Medulla oblongata (tissue), 1 donor: ENCODE measurements around the gene COL15A1.
A peak's percentile ranks its signal among the peaks of the same experiment; 100 is the strongest.

Experiments used
- DNase-seq: peaks from one replicate; pipeline ENCODE4 v3.0.0-alpha.2; 2015; ENCODE audit errors: extremely low spot score

The COL15A1 gene

GRCh38 chr9:99037769-99038483 lies 94.2 kb downstream of the COL15A1 start:
- DNase-seq, result no peak

GRCh38 chr9:99038484-99038820 lies 94.7 kb downstream of the COL15A1 start:
- no peak for DNase-seq

DNA sequence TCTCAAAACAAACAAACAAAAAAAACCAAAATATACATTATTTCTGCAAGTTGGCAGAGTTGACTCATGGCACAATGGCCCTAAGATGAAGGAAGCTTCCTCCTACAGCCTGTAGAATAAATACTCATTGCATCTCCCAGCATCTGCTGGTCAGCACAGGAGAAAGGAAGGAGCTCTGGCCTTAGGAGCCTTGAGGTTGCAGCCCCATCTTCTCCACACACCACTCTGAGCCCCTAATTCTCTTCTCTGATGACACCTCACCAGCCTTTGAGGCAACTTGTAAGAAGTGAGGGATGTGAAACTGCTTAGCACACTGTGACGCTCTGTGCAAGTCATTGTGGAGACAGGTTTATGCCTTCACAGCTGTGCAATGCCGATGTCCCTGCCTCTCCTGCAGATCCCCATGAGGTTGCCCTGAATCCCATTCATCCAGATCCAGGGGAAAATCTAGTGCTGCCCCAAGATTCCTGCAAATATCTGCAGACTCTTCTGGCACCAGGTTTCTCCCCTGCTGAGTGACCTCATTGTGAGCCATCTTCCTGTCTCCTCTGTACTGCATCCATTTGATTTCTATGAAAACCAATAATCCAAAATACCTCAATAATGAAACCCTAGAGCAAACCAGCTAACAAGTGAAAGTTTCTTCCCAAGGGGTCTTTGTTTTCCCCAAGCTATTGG lies 95.9 kb downstream of the COL15A1 start:
- peak; percentile 36 for DNase-seq

GRCh38 chr9:99040251-99040900 lies 96.7 kb downstream of the COL15A1 start:
- DNase-seq, result no peak

DNA sequence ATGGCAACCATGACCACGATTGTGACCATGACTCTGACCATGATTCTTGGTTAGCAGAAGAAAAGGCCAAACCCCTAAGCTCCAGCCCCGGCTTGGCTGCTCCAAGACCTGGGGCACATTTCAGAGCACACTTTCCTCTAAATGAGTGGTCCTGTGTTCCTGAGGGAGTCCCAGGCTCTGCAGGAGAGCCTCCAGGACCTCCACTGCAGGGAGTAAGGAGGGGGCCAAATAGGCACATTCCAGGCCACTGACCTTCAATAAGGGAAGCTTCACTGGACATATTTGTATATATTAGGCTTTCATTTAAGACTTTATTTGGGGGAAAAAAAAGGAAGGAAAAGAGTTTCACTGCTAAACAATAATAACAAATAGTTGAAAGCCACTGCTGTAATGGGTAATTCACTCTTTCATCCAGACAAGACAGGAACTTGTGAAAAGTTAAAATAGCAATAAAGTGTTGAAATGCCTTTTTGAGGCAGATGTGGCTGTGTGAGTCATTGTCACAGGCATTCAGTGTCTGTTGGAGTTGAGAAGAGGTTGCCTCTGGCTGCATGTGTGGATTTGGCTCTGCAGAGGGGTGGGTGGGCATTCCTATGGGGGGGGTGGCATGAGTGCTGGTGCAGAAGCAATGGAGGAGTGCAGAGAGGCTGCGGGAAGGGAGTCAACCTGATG lies 97.3 kb downstream of the COL15A1 start:
- peak; percentile 54 for DNase-seq

DNA sequence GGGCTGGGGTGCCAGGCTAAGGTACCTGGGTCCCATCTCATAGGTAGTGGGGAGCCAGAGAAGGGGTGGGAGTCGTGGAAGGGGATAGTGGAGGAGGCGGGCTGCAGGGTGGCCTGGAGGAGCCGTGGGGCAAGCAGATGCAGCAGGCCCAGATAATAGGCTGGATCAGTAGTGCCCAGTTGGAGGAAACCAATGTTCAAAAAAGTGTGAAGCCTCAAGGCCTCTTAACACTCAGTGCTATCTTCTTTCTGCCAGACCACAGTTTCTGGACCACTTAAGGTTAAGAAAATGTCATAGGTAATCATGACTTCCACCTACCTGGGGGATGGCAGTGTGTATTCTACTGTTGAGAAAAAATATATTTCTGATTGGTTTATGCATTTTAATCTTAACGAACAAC lies 97.9 kb downstream of the COL15A1 start:
- DNase-seq, result no peak

DNA sequence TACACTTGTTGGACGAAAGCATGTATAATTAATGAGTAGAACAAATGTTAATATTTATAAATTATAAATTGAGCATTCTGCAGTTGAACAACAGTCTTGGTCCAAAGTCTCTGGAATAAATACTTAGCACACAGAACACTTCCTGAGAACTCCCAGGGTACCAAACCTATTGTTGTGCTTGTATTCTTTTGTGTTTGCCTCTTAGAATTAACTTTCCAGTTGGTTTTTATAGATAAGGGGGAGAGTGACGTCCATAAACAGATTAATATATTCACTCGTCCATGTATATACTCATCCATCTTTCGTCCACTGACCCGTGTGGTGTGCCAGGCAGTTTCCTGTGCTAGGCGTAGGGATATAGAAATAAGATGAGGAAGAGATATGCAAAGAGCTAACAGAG lies 98.9 kb downstream of the COL15A1 start:
- no peak for DNase-seq

GRCh38 chr9:99044827-99045226 lies 101.1 kb downstream of the COL15A1 start:
- no peak for DNase-seq

DNA sequence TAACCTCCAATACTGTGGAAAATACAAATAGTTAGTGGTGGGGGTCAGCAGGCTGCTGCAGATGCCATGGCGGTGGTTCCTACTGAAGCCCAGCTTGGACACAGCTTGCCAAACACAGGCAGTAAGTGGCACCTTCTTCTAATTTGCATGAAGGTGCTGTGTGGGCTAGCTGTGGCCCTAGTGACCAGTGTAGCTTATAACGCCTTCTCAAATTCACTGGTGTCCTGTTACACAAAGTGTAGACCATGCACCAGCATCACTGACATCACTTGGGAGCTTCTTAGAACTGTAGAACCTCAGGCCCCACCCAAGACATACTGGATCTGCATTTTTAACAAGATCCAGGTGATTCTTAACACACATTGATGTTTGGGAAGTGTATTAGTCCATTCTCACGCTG lies 102.4 kb downstream of the COL15A1 start:
- no peak for DNase-seq

- DNase-seq, result no peak
These were observed 102.9 kb downstream of the COL15A1 start for GRCh38 chr9:99046542-99047071.

GRCh38 chr9:99049228-99049627 lies 105.5 kb downstream of the COL15A1 start:
- no peak for DNase-seq

- DNase-seq, result no peak
These were observed 105.9 kb downstream of the COL15A1 start for GRCh38 chr9:99049641-99050040.

DNA sequence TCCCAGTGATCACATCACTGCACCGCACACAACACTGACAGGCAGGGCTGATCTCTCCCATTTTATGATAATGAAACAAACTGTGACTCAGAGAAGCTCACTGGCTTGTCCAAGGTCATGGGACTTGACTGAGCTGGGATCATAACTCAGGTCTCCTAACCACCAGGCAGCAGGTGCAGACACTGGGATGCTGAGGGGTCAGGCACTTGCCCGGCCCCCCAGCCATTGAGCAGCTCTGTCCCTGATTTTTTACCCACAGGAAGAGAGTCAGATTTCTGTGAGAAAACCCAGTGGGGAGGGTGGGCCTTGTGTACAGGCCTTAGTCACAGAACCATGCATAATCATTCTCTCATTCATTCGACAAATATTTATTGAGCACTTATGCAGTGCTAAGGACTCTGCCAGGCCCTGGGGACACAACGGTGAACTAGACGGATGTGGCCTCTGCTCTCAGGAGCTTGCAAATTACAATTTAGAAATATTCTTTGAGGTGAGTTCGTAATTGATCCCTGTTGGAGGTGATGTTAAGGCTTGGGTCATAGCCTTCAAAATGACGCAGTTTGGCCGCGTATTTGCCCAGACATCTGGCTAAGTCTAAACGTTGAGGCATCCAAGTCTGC lies 106.7 kb downstream of the COL15A1 start:
- DNase-seq, result no peak

GRCh38 chr9:99050924-99051323 lies 107.2 kb downstream of the COL15A1 start:
- DNase-seq, result no peak

DNA sequence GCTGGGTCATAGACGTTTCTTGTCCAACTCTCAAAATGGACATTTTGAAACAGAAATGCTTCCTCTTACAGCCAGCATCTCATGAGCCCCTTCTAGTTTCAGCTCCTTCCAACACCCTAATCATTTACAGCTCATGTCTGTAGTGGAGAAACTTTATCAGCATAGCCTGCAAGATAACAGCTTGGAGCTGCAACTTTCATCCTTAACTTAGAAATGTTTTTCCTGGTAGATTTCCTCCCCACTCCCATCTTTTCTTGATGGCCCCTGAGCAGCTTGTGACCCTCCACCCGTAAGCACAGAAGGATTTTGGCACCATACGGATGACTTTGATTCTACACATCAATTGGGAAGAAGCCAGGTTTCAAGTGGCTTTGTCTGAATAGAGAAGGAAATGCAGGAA lies 107.7 kb downstream of the COL15A1 start:
- DNase-seq, result no peak

DNA sequence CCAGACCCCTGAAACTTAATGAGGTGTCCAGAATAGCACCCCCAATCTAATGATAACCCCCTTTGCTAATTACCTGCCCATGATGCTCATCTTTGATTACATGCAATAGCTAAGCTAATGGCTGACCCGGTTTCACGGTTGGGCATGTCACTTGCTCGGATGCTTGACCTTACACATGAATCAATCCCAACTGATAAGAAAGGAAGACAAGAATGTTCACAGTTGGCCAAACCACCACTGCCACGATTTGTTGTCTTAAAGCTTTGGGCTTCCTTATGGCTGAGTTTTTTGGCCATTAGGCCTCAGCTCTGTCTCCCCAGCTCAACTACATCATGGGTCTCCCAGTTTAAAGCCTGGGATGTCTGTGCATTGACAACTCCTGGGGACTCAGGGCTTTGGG lies 108.1 kb downstream of the COL15A1 start:
- DNase-seq, result no peak

GRCh38 chr9:99052815-99053715 lies 109.4 kb downstream of the COL15A1 start:
- DNase-seq, result peak; percentile 6

GRCh38 chr9:99054581-99054980 lies 110.9 kb downstream of the COL15A1 start:
- no peak for DNase-seq

GRCh38 chr9:99055384-99055783 lies 111.7 kb downstream of the COL15A1 start:
- no peak for DNase-seq

- DNase-seq, result no peak
These were observed 112.5 kb downstream of the COL15A1 start for GRCh38 chr9:99056186-99056585.
